Activated T-cell treated with anti-CD3 and anti-CD28 coated beads, Interleukin-2, amount 50 U/mL, for 4 hours (primary cell): ENCODE measurements around the gene PALM2AKAP2. TPM values are rescaled to one million over a fixed set of nuclear protein-coding genes. Genes with fewer than 3 reads are reported as not detected.
"Not testable (repeated sequence)": the region's sequence is repeated elsewhere in the genome, so short reads cannot be mapped to it uniquely, and the experiment has no call there.

Source experiments
- ATAC-seq, 2 donors: fragments of 200-7000 bp; cut with Tn5 transposase; one replicate each; pipeline ENCODE4 v1.10.0; 2021
- DNase-seq: peaks from one replicate; pipeline ENCODE4 v3.0.0-alpha.2; 2020
- H3K27me3 Mint-ChIP-seq: one replicate; pipeline ENCODE4 v1.8.0; 2021; ENCODE audit warnings: low read depth, mixed read lengths
- H3K36me3 Mint-ChIP-seq: one replicate; pipeline ENCODE4 v1.8.0; 2022; ENCODE audit warnings: mixed read lengths; ENCODE audit not compliant: insufficient read depth
- H3K4me1 Mint-ChIP-seq: one replicate; pipeline ENCODE4 v1.8.0; 2021; ENCODE audit warnings: low read depth, mixed read lengths
- H3K4me3 Mint-ChIP-seq: one replicate; pipeline ENCODE4 v1.8.0; 2021; ENCODE audit warnings: mild to moderate bottlenecking, moderate library complexity, mixed read lengths
- H3K9me3 Mint-ChIP-seq: one replicate; pipeline ENCODE4 v1.8.0; 2021; ENCODE audit warnings: mixed read lengths
- total RNA-seq, 3 donors: library from RNA; stranded (reverse); gene quantifications; one replicate each; pipeline ENCODE4 v1.2.1, GENCODE V29; 2021

The PALM2AKAP2 gene
- total RNA-seq, 3 donors from 2014 or later = 0.27 TPM; not detected in 2

GRCh38 chr9:109805050-109805449, 25.1 kb downstream of the PALM2AKAP2 start:
- Mint-ChIP-seq H3K9me3 (no peaks in the 10 kb centered on the region), H3K27me3 (peaks cover 10% of the 10 kb centered on the region), H3K4me1 (no peaks in the 10 kb centered on the region), H3K36me3 (no peaks in the 10 kb centered on the region), H3K4me3 (no peak overlapping the region)
- no peak for DNase-seq
- ATAC-seq = no peak

- Mint-ChIP-seq H3K4me3 (no peak overlapping the region), H3K4me1 (no peaks in the 10 kb centered on the region), H3K36me3 (no peaks in the 10 kb centered on the region), H3K9me3 (no peaks in the 10 kb centered on the region), H3K27me3 (peaks cover 20% of the 10 kb centered on the region)
- no peak for ATAC-seq
- no peak for DNase-seq
Measured at GRCh38 chr9:109806506-109807115, 26.6 kb downstream of the PALM2AKAP2 start.

- H3K27me3 Mint-ChIP-seq = peaks cover 14% of the 10 kb centered on the region
- no peaks in the 10 kb centered on the region for H3K9me3 Mint-ChIP-seq
- no peaks in the 10 kb centered on the region for H3K36me3 Mint-ChIP-seq
- H3K4me3 Mint-ChIP-seq = no peak overlapping the region
- no peaks in the 10 kb centered on the region for H3K4me1 Mint-ChIP-seq
- DNase-seq = no peak
- ATAC-seq = no peak
Measured at GRCh38 chr9:109811876-109812275, 31.9 kb downstream of the PALM2AKAP2 start.

GRCh38 chr9:109812331-109812730, 32.3 kb downstream of the PALM2AKAP2 start:
- H3K36me3 Mint-ChIP-seq = no peaks in the 10 kb centered on the region
- no peak for ATAC-seq
- no peak overlapping the region for H3K4me3 Mint-ChIP-seq
- no peaks in the 10 kb centered on the region for H3K9me3 Mint-ChIP-seq
- peaks cover 14% of the 10 kb centered on the region for H3K27me3 Mint-ChIP-seq
- H3K4me1 Mint-ChIP-seq = no peaks in the 10 kb centered on the region
- DNase-seq = no peak

GRCh38 chr9:109812818-109813281, 32.9 kb downstream of the PALM2AKAP2 start:
- H3K36me3 Mint-ChIP-seq = no peaks in the 10 kb centered on the region
- no peaks in the 10 kb centered on the region for H3K4me1 Mint-ChIP-seq
- H3K4me3 Mint-ChIP-seq = no peak overlapping the region
- no peak for DNase-seq
- H3K27me3 Mint-ChIP-seq = peaks cover 14% of the 10 kb centered on the region
- ATAC-seq = no peak
- no peaks in the 10 kb centered on the region for H3K9me3 Mint-ChIP-seq

- Mint-ChIP-seq H3K9me3 (no peaks in the 10 kb centered on the region), H3K4me3 (no peak overlapping the region), H3K27me3 (peaks cover 14% of the 10 kb centered on the region), H3K4me1 (no peaks in the 10 kb centered on the region), H3K36me3 (no peaks in the 10 kb centered on the region)
- DNase-seq (no peak), ATAC-seq (no peak)
Measured at GRCh38 chr9:109813303-109813702, 33.3 kb downstream of the PALM2AKAP2 start.

- H3K27me3 Mint-ChIP-seq = peaks cover 14% of the 10 kb centered on the region
- DNase-seq = no peak
Measured at GRCh38 chr9:109813829-109814228, 33.8 kb downstream of the PALM2AKAP2 start.

GRCh38 chr9:109815366-109815947, 35.5 kb downstream of the PALM2AKAP2 start:
- Mint-ChIP-seq H3K36me3 (no peaks in the 10 kb centered on the region), H3K4me3 (no peak overlapping the region), H3K9me3 (no peaks in the 10 kb centered on the region), H3K4me1 (no peaks in the 10 kb centered on the region), H3K27me3 (peaks cover 7% of the 10 kb centered on the region)
- ATAC-seq (no peak), DNase-seq (no peak)

More at GRCh38 chr9:109813829-109814228, 33.8 kb downstream of the PALM2AKAP2 start:
- no peaks in the 10 kb centered on the region for H3K9me3 Mint-ChIP-seq
- ATAC-seq = no peak
- no peaks in the 10 kb centered on the region for H3K36me3 Mint-ChIP-seq
- no peaks in the 10 kb centered on the region for H3K4me1 Mint-ChIP-seq
- H3K4me3 Mint-ChIP-seq = no peak overlapping the region

- Mint-ChIP-seq H3K36me3 (no peaks in the 10 kb centered on the region), H3K4me3 (no peak overlapping the region), H3K4me1 (no peaks in the 10 kb centered on the region), H3K27me3 (no peaks in the 10 kb centered on the region), H3K9me3 (no peaks in the 10 kb centered on the region)
- no peak for DNase-seq
- no peak for ATAC-seq
Measured at GRCh38 chr9:109816490-109816889, 36.5 kb downstream of the PALM2AKAP2 start.

- Mint-ChIP-seq H3K4me1 (no peaks in the 10 kb centered on the region), H3K9me3 (no peaks in the 10 kb centered on the region), H3K36me3 (no peaks in the 10 kb centered on the region), H3K27me3 (peaks cover 5% of the 10 kb centered on the region), H3K4me3 (no peak overlapping the region)
- DNase-seq (no peak), ATAC-seq (no peak)
Measured at GRCh38 chr9:109817146-109817845, 37.3 kb downstream of the PALM2AKAP2 start.

GRCh38 chr9:109817846-109818472, 38.0 kb downstream of the PALM2AKAP2 start:
- H3K4me3 Mint-ChIP-seq = no peak overlapping the region
- ATAC-seq = no peak
- no peaks in the 10 kb centered on the region for H3K36me3 Mint-ChIP-seq
- H3K27me3 Mint-ChIP-seq = peaks cover 8% of the 10 kb centered on the region
- no peaks in the 10 kb centered on the region for H3K9me3 Mint-ChIP-seq
- DNase-seq = no peak
- H3K4me1 Mint-ChIP-seq = no peaks in the 10 kb centered on the region

- no peak for DNase-seq
- Mint-ChIP-seq H3K4me1 (no peaks in the 10 kb centered on the region), H3K9me3 (no peaks in the 10 kb centered on the region), H3K27me3 (peaks cover 8% of the 10 kb centered on the region), H3K4me3 (no peak overlapping the region), H3K36me3 (no peaks in the 10 kb centered on the region)
- ATAC-seq = no peak
Measured at GRCh38 chr9:109821711-109822110, 41.7 kb downstream of the PALM2AKAP2 start.

GRCh38 chr9:109825383-109825782, 45.4 kb downstream of the PALM2AKAP2 start:
- ATAC-seq, H3K4me1 Mint-ChIP-seq, DNase-seq, H3K27me3 Mint-ChIP-seq, H3K9me3 Mint-ChIP-seq, H3K36me3 Mint-ChIP-seq, H3K4me3 Mint-ChIP-seq: not testable (repeated sequence)

GRCh38 chr9:109826559-109826958, 46.6 kb downstream of the PALM2AKAP2 start:
- ATAC-seq (no peak), DNase-seq (no peak)
- H3K4me3 Mint-ChIP-seq = no peak overlapping the region
- no peaks in the 10 kb centered on the region for H3K9me3 Mint-ChIP-seq
- no peaks in the 10 kb centered on the region for H3K4me1 Mint-ChIP-seq
- H3K36me3 Mint-ChIP-seq = no peaks in the 10 kb centered on the region
- peaks cover 8% of the 10 kb centered on the region for H3K27me3 Mint-ChIP-seq
